Epithelial cell of esophagus (primary cell): ENCODE results near the gene PCDH12.

Experiments
- DNase-seq: peaks from one replicate; pipeline ENCODE4 v3.0.0; 2010; ENCODE audit warnings: low read depth
- H3K4me3 ChIP-seq: 2 replicates; pipeline ENCODE4 v1.5.1; 2011; ENCODE audit warnings: mild to moderate bottlenecking, low read length, control low read depth
- CTCF ChIP-seq: IDR thresholded peaks from 2 replicates; pipeline ENCODE4 v1.5.1; 2011; ENCODE audit warnings: low read depth, mild to moderate bottlenecking, low read length, control low read depth, inconsistent platforms; ENCODE audit not compliant: insufficient read depth; ENCODE audit errors: missing control alignments

Gene PCDH12

DNA sequence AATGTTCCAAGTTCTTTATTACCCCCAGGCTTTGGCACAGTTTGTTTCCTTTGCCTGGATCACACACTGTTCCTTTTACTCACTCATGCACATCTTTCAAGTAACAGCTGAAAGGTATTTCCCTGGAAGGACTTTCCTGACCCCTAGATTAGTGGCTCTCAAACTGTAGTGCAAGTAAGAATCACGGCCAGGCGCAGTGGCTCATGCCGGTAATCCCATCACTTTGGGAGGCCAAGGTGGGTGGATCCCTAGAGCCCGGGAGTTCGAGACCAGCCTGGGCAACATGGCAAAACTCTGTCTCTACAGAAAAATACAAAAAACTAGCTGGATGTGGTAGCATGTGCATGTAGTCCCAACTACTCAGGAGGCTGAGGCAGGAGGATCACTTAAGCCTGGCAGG, 53.5 kb downstream of the PCDH12 start:
- H3K4me3 ChIP-seq = no peak overlapping the region
- DNase-seq = no peak
- TF ChIP-seq CTCF = no peak

DNA sequence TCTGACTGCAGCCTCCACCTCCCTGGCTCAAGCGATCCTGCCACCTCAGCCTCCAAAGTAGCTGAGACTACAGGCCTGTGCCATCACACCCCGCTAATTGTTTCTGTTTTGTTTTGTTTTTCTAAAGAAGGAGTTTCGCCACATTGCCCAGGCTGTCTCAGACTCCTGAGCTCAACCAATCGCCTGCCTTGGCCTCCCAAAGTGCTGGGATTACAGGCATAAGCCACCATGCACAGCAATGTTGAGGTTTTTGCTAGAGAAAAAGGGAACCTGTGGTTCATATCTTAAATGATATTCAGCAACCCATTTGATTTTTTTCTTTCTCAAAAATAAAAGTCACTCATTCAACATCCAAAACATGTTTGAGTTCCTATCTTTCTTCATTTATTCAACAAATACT, 54.7 kb downstream of the PCDH12 start:
- DNase-seq = no peak
- no peak for TF ChIP-seq CTCF
- H3K4me3 ChIP-seq = no peak overlapping the region

- H3K4me3 ChIP-seq = no peak overlapping the region
- TF ChIP-seq CTCF = no peak
- no peak for DNase-seq
Observed at GRCh38 chr5:141902015-141902814, 55.8 kb downstream of the PCDH12 start.

GRCh38 chr5:141898448-141899049, 59.5 kb downstream of the PCDH12 start:
- H3K4me3 ChIP-seq = no peak overlapping the region
- no peak for TF ChIP-seq CTCF
- DNase-seq = no peak

GRCh38 chr5:141897425-141897824, 60.6 kb downstream of the PCDH12 start:
- DNase-seq = no peak
- TF ChIP-seq CTCF = no peak

More at GRCh38 chr5:141897425-141897824, 60.6 kb downstream of the PCDH12 start:
- H3K4me3 ChIP-seq = no peak overlapping the region
